ENCODE measurements around the gene CHCHD2.
A peak's percentile ranks its signal among the peaks of the same experiment; 100 is the strongest.
"Not testable (repeated sequence)": the region's sequence is repeated elsewhere in the genome, so short reads cannot be mapped to it uniquely, and the experiment has no call there.

CHCHD2 gene

DNA sequence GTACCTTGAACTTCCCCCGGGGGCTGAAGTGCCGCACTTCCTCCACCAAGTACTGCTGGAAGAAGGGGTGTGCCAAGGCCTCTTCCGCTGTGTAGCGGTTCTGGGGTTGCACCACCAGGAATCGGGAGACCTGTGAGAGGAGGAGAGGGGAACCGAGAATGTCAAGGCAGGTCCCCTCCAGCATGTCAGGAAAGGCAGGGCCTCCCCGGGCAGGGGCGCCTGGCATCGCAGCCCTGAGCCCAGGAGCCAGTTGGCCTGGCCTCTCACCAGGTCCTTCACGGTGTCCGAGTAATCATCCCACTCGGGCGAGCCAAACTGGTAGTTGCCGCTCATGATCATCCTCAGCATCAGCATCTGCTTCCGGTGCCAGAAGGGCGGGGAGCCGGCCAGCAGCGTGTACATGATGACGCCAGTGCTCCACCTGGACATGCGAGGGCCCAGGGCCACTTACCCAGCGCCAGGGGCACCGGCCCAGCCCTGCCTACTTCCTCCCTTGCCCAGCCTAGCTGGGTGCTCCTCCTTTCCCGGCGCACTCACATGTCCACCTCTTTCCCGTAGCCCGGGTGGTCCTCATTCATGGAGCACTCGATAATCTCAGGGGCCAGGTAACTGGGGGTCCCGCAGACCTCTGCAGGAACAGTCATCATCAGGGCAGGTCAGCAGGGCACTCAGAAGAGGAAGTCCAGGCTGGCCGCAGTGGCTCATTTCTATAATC lies 24.5 kb downstream of the CHCHD2 start:
- DNase-seq = no peak

DNA sequence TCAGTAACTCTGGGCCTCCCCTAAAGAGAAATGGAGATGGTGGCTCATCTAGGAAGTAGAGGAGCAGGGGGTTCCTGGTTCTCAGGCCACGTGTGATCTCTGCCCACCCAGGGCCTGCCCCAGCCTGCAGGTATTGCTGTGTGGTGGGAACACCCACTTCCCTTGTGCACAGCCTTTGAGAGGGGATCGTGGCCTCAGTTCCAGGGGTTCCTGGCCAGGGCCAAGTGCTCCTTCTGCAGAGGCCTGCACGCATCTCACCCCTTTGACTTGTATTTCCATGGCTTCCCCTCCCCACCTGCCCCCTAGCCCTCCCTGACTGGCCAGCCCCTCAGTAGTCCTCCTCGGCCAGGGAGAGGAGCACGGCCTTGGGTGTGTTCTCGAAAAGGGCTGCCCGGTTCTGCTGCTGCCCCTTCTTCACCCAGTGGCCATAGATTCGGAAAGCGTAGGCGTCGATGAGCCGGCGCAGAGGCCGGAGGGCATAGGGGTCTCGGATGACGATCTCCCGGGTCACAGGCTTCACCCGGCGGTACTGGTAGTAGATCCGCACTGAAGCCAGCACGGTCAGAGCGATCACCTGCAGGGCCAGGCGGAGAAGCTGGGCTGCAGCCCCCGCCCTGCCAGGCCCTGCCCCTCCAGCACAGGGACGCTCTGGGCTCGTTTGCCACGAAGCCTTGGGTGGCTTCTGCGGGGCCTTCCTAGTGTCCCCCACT lies 25.4 kb downstream of the CHCHD2 start:
- not testable (repeated sequence) for DNase-seq

DNA sequence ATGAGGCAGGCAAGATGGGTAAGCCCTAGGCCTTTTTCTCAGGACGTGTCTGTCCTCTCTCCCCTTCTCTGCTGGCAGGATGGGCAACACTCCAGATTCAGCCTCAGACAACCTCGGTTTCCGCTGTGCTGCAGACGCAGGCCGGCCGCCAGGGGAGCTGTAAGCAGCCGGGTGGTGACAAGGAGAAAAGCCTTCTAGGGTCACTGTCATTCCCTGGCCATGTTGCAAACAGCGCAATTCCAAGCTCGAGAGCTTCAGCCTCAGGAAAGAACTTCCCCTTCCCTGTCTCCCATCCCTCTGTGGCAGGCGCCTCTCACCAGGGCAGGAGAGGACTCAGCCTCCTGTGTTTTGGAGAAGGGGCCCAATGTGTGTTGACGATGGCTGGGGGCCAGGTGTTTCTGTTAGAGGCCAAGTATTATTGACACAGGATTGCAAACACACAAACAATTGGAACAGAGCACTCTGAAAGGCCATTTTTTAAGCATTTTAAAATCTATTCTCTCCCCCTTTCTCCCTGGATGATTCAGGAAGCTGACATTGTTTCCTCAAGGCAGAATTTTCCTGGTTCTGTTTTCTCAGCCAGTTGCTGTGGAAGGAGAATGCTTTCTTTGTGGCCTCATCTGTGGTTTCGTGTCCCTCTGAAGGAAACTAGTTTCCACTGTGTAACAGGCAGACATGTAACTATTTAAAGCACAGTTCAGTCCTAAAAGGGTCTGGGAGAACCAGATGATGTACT lies 26.7 kb downstream of the CHCHD2 start:
- peak; percentile 94 for DNase-seq

DNA sequence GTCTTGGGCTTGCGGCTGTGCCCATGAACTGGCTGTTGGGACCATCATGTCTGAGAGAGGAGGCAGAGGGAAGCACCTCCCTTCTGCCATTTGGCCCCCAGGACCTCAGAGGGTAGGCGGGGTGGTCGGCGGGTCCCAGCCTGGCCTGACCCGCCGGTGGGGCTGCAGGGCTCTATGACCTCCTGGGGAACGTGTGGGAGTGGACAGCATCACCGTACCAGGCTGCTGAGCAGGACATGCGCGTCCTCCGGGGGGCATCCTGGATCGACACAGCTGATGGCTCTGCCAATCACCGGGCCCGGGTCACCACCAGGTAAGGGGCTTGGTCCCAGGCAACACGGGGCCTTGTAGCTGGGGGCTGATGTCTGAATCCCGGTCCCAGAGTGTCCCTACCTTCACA lies 28.1 kb downstream of the CHCHD2 start:
- no peak for DNase-seq

DNA sequence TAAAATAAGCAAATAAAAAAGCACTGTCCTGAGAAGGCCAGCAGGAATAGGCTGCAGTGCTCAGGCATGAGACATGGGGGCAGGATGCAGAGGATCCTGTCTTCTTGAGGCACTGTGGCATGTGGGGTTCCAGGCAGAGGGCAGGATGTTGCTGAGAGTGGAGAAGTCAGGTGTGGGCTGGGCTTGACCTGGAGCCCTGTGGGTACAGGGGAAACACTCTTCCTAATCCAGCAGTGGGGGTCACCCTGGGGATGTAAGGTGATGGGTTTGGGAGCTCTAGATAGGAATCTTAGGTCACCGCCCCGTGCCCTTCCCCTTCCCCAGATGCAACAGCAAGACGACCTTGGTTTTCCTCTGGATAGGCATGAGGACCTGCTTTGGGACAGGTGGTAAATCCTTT lies 28.6 kb downstream of the CHCHD2 start:
- no peak for DNase-seq

DNA sequence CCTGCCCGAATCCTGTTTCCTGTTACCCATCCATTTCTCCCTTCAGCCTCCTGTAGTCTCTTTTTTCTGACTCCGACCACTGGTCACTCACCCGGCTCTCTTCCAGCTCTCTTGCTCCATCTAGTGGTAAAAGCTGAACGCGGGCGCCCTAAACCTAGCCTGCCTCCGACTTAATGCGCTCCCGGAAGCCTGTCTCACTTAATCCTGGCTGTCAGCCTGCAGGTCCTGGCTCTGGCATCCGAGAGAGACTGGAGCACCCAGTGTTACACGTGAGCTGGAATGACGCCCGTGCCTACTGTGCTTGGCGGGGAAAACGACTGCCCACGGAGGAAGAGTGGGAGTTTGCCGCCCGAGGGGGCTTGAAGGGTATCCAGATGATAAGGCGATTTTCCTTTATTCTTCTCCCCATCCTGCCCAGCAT lies 31.9 kb downstream of the CHCHD2 start:
- peak; percentile 78 for DNase-seq

DNA sequence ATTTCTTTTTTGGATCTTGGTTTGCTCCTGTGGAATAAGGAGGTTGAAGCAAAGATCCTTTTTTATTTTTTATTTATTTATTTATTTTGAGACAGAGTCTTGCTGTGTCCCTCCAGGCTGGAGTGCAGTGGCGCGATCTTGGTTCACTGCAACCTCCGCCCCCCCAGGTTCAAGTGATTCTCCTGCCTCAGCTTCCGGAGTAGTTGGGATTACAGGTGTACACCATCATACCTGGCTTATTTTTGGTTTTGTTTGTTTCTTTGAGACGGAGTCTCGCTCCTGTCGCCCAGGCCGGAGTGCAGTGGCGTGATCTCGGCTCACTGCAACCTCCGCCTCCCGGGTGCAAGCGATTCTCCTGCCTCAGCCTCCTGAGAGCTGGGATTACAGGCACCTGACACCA lies 39.9 kb downstream of the CHCHD2 start:
- not testable (repeated sequence) for DNase-seq

DNA sequence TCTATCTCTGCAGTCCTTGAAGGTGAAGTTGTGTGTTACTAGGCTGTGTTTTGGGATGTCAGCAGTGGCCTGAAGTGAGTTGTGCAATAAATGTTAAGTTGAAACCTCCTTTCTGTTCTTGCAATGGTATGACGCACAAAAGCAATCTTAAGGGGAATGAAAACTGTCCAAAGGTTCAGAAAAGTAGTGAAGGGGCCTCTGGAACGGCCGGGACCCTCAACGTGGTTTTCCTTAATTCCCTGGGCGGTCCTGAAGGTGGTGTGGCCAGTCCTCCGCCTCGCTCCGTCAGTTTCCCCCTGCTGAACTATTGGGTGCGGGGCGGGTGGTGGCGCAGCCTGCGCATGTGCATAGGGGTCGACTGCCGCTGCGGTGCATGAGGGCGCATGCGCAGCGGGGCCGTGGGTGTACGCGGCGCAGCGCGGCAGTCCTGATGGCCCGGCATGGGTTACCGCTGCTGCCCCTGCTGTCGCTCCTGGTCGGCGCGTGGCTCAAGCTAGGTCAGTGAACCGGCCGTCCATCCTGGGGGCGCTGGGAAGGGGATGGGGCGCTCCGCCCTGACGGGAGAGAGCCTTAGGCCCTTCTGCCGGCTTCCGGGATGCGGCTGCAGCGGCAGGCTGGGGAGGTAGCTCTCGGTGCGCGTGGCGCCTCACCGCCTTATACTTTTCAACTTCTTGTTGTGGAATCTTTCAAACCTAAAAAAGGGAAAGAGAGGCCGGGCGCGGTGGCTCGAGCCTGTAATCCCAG lies 42.2 kb downstream of the CHCHD2 start, which contains the start of gene SUMF2:
TSS of gene SUMF2 (plus strand) at position 405 of the 744 bp plus-strand sequence. CDS start at position 431, 26 bp downstream.
- DNase-seq = peak; percentile 76

DNA sequence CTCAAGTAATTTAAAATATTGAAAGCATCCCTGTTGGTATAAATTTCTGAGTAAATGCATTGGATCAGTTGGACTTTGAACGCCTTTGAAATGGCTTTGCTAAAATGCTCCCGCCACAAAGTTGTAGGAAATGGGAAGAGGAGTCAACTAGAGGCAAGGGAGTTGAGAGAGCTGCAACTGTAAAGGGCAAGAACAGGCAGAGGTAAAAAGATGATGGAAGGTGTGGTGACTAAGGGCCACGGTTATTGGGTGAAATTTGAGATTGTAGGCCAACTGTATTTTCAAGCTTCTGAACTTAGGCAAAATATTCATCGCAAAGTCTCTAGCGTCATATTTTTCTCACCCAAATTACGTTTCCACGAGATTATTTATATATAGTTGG lies 42.8 kb downstream of the CHCHD2 start:
- DNase-seq = no peak

DNA sequence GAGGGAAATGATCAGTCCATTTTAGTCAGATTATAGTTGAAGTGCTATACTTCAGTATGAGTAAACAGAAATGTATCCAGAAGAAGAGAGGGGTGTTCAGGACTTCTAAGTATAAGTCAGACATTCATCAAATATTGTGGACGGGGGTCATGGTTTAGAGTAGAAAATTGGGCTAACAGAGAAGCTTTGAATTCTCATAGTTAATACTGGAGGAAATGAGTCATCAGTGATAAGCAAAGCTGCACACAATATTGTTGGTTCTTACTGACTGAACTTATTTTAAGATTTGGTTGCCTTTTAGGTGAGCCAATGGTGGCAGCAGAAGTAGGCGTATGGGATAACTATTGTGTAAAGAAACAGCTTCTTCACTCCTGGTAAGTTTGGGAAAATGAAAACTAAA lies 43.9 kb downstream of the CHCHD2 start:
- no peak for DNase-seq

DNA sequence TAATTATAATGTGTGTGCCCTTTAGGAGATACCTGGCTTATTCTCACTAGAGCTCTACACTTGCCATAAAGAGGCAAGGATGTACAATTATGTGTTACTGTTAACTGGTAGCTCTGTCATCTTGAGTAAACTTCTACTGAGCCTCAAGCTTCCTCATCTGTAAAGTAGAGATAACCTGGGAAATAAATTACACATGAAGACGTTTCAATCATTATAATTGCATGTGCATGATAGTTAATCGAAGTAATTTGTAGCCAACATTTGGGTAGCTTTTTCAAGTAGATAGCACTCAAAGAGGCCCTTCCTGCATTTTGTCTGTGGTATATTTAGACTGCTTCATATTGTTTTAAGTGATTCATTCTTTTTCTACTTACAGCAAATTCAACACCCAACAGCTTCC lies 52.3 kb downstream of the CHCHD2 start:
- DNase-seq = no peak

DNA sequence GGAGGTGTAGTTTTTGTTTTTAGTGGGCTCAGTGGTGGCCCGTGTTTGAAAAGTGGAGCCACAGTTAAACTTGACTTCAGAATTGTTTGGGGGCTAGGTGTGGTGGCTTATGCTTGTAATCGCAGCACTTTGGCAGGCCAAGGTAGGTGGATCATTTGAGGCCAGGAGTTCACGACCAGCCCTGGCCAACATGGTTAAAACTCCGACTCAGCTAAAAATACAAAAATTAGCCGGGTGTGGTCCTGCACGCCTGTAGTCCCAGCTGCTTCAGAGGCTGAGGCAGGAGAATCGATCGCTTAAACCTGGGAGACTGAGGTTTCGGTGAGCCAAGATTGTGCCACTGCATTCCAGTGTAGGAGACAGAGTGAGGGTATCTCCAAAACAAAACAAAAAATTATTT lies 52.9 kb downstream of the CHCHD2 start:
- no peak for DNase-seq
